Transverse colon (tissue), 4 donors: ENCODE measurements around the gene KCNS1.

Experiments
- EP300 ChIP-seq: sonication (generic); formaldehyde crosslinking; IDR thresholded peaks from one replicate; pipeline ENCODE4 v1.6.1; 2017; ENCODE audit warnings: antibody characterized with exemption, low read depth
- POLR2A ChIP-seq: fragments of 450-650 bp; IDR thresholded peaks from one replicate; pipeline ENCODE4 v1.6.1; 2016; ENCODE audit warnings: antibody characterized with exemption, mild to moderate bottlenecking, moderate library complexity
- POLR2AphosphoS5 ChIP-seq, 3 donors: sonication (generic); formaldehyde crosslinking; IDR thresholded peaks; one replicate each; pipeline ENCODE4 v1.6.1; 2016; ENCODE audit warnings: antibody characterized with exemption in 3 of 3
- TF ChIP-seq, protein P1 (sequence below), 5 experiments: fragments of 200-600 bp in 3 of 5; fragments of 450-650 bp in 2 of 5; sonication (generic) in 3 of 5; IDR thresholded peaks; 1 replicate in 2 of 5; 2 replicates in 3 of 5; pipeline ENCODE4 v1.5.1; 2016 to 2017; ENCODE audit warnings: antibody characterized with exemption in 5 of 5, inconsistent platforms in 3 of 5, mild to moderate bottlenecking in 2 of 5, moderate library complexity in 1 of 5

DNA sequence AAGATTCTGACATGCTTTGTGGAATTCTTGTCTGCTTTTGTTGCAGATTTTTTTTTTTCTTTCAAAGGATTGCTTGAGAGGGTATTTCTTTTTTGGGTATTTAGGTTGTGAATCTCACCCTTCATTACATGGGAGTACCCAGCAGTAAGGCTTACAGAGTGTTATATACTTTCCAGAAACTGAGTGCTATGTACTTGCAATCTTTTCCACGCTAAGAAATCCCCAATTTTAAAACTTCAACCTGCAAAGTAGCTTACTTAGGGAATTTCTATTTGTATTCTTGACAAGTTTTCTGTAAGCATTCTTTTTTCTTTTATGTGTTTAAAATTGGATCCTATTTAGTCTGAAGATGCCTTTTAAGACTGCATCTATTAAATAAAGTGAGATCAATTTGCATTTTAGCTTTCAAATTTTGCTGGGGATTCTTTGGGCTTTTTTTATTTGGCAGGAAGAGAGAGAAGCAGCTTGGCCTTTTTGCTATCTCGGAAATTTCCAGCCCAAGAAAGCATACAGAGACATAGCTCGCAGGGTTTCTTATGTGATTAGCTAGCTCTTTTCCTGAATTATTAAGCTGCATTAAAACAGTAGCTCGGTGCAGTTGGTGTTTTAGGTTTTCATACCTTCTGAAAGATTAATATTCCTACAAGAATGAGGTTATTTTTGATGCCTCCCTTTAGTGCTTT lies 42.6 kb downstream of the KCNS1 start:
- TF ChIP-seq POLR2AphosphoS5 (IDR thresholded peaks at IDR 0.05) (no peak), POLR2A (no peak), EP300 (no peak)
- TF ChIP-seq, protein P1, sequence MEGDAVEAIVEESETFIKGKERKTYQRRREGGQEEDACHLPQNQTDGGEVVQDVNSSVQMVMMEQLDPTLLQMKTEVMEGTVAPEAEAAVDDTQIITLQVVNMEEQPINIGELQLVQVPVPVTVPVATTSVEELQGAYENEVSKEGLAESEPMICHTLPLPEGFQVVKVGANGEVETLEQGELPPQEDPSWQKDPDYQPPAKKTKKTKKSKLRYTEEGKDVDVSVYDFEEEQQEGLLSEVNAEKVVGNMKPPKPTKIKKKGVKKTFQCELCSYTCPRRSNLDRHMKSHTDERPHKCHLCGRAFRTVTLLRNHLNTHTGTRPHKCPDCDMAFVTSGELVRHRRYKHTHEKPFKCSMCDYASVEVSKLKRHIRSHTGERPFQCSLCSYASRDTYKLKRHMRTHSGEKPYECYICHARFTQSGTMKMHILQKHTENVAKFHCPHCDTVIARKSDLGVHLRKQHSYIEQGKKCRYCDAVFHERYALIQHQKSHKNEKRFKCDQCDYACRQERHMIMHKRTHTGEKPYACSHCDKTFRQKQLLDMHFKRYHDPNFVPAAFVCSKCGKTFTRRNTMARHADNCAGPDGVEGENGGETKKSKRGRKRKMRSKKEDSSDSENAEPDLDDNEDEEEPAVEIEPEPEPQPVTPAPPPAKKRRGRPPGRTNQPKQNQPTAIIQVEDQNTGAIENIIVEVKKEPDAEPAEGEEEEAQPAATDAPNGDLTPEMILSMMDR (IDR thresholded peaks at IDR 0.05) = no peak
